ENCODE results near the gene FSTL4. TPM values are rescaled to one million over a fixed set of nuclear protein-coding genes. Genes with fewer than 3 reads are reported as not detected.

FSTL4 gene
- total and polyA plus RNA-seq, 2 experiments from 2014 or later: 1.4 to 2.8 TPM

- H3K4me1 Mint-ChIP-seq: peaks cover 12% of the 10 kb centered on the region
- H3K9me3 Mint-ChIP-seq: no peaks in the 10 kb centered on the region
Measured at GRCh38 chr5:133286483-133286882, 325.9 kb downstream of the FSTL4 start.

More at GRCh38 chr5:133286483-133286882, 325.9 kb downstream of the FSTL4 start:
- H3K4me3 ChIP-seq: no peak overlapping the region
- ATAC-seq (no peak), DNase-seq (ENCODE audit: low spot score) (no peak)
- no peak overlapping the region for H2AFZ ChIP-seq
- H3K27me3 ChIP-seq (ENCODE audit: insufficient read depth): no peaks in the 10 kb centered on the region
- no peak for TF ChIP-seq CREB1 (CRISPR knock-in tag; IDR thresholded peaks at IDR 0.05; ENCODE audit: low read depth)
- no peak for TF ChIP-seq ETS1 (IDR thresholded peaks at IDR 0.05)
- TF ChIP-seq REST (IDR thresholded peaks at IDR 0.05; ENCODE audit: unreplicated experiment): no peak
- no peak for TF ChIP-seq JUNB (IDR thresholded peaks at IDR 0.05; ENCODE audit: unreplicated experiment)
- no peak for TF ChIP-seq ZNF114 (CRISPR knock-in tag; IDR thresholded peaks at IDR 0.05)
- no peak for TF ChIP-seq EZH2phosphoT487 (IDR thresholded peaks at IDR 0.05; ENCODE audit: unreplicated experiment)
- TF ChIP-seq EZH2 (IDR thresholded peaks at IDR 0.05; ENCODE audit: low read depth, unreplicated experiment): no peak
- TF ChIP-seq CTCF (conservative IDR thresholded peaks at IDR 0.05; ENCODE audit: low read depth in 2 of 2): no peak
- TF ChIP-seq POLR2AphosphoS5 (IDR thresholded peaks at IDR 0.05; ENCODE audit: low read depth): no peak
- no peak for TF ChIP-seq ZNF462 (CRISPR knock-in tag; IDR thresholded peaks at IDR 0.05)
- no peak overlapping the region for H3K27ac Mint-ChIP-seq
- H3K4me3 Mint-ChIP-seq: no peak overlapping the region
- H3K36me3 ChIP-seq (ENCODE audit: insufficient read depth): no peaks in the 10 kb centered on the region
- no peaks in the 10 kb centered on the region for H4K20me1 ChIP-seq (replicated peaks; ENCODE audit: insufficient read depth)
- H3K27ac ChIP-seq (ENCODE audit: low read depth): no peak overlapping the region
- H3F3A ChIP-seq (replicated peaks; ENCODE audit: low read depth): no peaks in the 10 kb centered on the region
- H3K27me3 Mint-ChIP-seq (ENCODE audit: insufficient read depth, low read depth, poor library complexity): peaks cover 2% of the 10 kb centered on the region
- no peaks in the 10 kb centered on the region for H3K4me1 ChIP-seq (ENCODE audit: insufficient read depth)
- H3K4me2 ChIP-seq: no peak overlapping the region
- H3K79me2 ChIP-seq (replicated peaks; ENCODE audit: insufficient read depth): no peaks in the 10 kb centered on the region
- no peaks in the 10 kb centered on the region; the same call in 2 of the 3 replicates for H3K36me3 Mint-ChIP-seq (ENCODE audit: low read depth)
- H3K9me2 ChIP-seq (ENCODE audit: insufficient read depth): peaks cover 3% of the 10 kb centered on the region; the same call in 1 of the 2 replicates
